GM23338 (cell line): ENCODE data around the gene FXYD6. TPM values are rescaled to one million over a fixed set of nuclear protein-coding genes. Genes with fewer than 3 reads are reported as not detected.

ENCODE experiments used
- ATAC-seq: fragments of 200-7000 bp; cut with Tn5 transposase; 3 replicates; pipeline ENCODE4 v1.9.1; 2020
- DNase-seq: peaks from one replicate; pipeline ENCODE4 v3.0.0-alpha.2; 2015; ENCODE audit warnings: low spot score
- H2AFZ ChIP-seq: fragments of 200-600 bp; sonication (generic); 2 replicates; pipeline ENCODE4 v1.8.0; 2016; ENCODE audit warnings: antibody characterized with exemption, mild to moderate bottlenecking, moderate library complexity
- H3F3A ChIP-seq: fragments of 200-600 bp; sonication (generic); replicated peaks from 2 replicates; pipeline ENCODE4 v1.8.0; 2017; ENCODE audit warnings: antibody characterized with exemption, mixed run types, low read depth
- H3K27ac ChIP-seq: fragments of 200-600 bp; sonication (generic); 2 replicates; pipeline ENCODE4 v1.6.1; 2016; ENCODE audit warnings: low read depth
- H3K27me3 ChIP-seq: fragments of 200-600 bp; sonication (generic); 2 replicates; pipeline ENCODE4 v1.8.0; 2016; ENCODE audit warnings: mild to moderate bottlenecking, mixed run types, moderate library complexity; ENCODE audit not compliant: insufficient read depth
- H3K36me3 ChIP-seq: fragments of 200-600 bp; sonication (generic); 2 replicates; pipeline ENCODE4 v1.8.0; 2016; ENCODE audit warnings: mild to moderate bottlenecking; ENCODE audit not compliant: insufficient read depth
- H3K4me1 ChIP-seq: fragments of 200-600 bp; sonication (generic); 2 replicates; pipeline ENCODE4 v1.8.0; 2016; ENCODE audit warnings: mild to moderate bottlenecking, moderate library complexity; ENCODE audit not compliant: insufficient read depth
- H3K4me2 ChIP-seq: fragments of 200-600 bp; sonication (generic); 2 replicates; pipeline ENCODE4 v1.7.1; 2017; ENCODE audit warnings: mixed run types
- H3K4me3 ChIP-seq: fragments of 200-600 bp; sonication (generic); 2 replicates; pipeline ENCODE4 v1.6.1; 2016; ENCODE audit warnings: mixed run types
- H3K79me2 ChIP-seq: fragments of 200-600 bp; sonication (generic); replicated peaks from 2 replicates; pipeline ENCODE4 v1.8.0; 2017; ENCODE audit warnings: mild to moderate bottlenecking; ENCODE audit not compliant: insufficient read depth
- H3K9me2 ChIP-seq: fragments of 200-600 bp; sonication (generic); 2 replicates; pipeline ENCODE4 v1.8.0; 2017; ENCODE audit not compliant: insufficient read depth
- H4K20me1 ChIP-seq: fragments of 200-600 bp; sonication (generic); replicated peaks from 2 replicates; pipeline ENCODE4 v1.8.0; 2017; ENCODE audit warnings: mild to moderate bottlenecking; ENCODE audit not compliant: insufficient read depth
- H3K27ac Mint-ChIP-seq: 2 replicates; pipeline ENCODE4 v1.8.0; 2020; ENCODE audit warnings: inconsistent platforms, mild to moderate bottlenecking, moderate library complexity, mixed read lengths
- H3K27me3 Mint-ChIP-seq: 3 replicates; pipeline ENCODE4 v1.8.0; 2022; ENCODE audit warnings: low read depth, mild to moderate bottlenecking, moderate library complexity, mixed read lengths, inconsistent platforms; ENCODE audit not compliant: insufficient read depth, poor library complexity
- H3K36me3 Mint-ChIP-seq: 3 replicates; pipeline ENCODE4 v1.8.0; 2021; ENCODE audit warnings: low read depth, mild to moderate bottlenecking, inconsistent platforms, moderate library complexity, mixed read lengths
- H3K4me1 Mint-ChIP-seq: 3 replicates; pipeline ENCODE4 v1.8.0; 2020; ENCODE audit warnings: mild to moderate bottlenecking, inconsistent platforms, mixed read lengths
- H3K4me3 Mint-ChIP-seq: 3 replicates; pipeline ENCODE4 v1.8.0; 2021; ENCODE audit warnings: moderate library complexity, mild to moderate bottlenecking, inconsistent platforms, mixed read lengths
- H3K9me3 Mint-ChIP-seq: 3 replicates; pipeline ENCODE4 v1.8.0; 2020; ENCODE audit warnings: moderate library complexity, mild to moderate bottlenecking, inconsistent platforms, mixed read lengths
- CREB1 ChIP-seq: fragments of 250-450 bp; sonication (Bioruptor Pico); IDR thresholded peaks from 2 replicates; pipeline ENCODE4 v1.5.0; 2020; ENCODE audit warnings: low read depth, mild to moderate bottlenecking, moderate library complexity
- CTCF ChIP-seq, 2 experiments: fragments of 200-600 bp in 1 of 2; sonication (generic) in 1 of 2; conservative IDR thresholded peaks; 2 replicates each; pipeline versions ENCODE4 v1.5.1 to v1.6.1; 2016 to 2017; ENCODE audit warnings: antibody characterized with exemption in 2 of 2, low read depth in 2 of 2, mild to moderate bottlenecking in 2 of 2, moderate library complexity in 1 of 2
- EZH2 ChIP-seq: fragments of 200-600 bp; sonication (generic); IDR thresholded peaks from one replicate; pipeline ENCODE4 v1.8.0; 2017; ENCODE audit warnings: antibody characterized with exemption, mild to moderate bottlenecking, low read depth; ENCODE audit not compliant: unreplicated experiment
- EZH2phosphoT487 ChIP-seq: fragments of 200-600 bp; sonication (generic); IDR thresholded peaks from one replicate; pipeline ENCODE4 v1.8.1; 2018; ENCODE audit warnings: antibody characterized with exemption; ENCODE audit not compliant: unreplicated experiment
- JUNB ChIP-seq: IDR thresholded peaks from one replicate; pipeline ENCODE4 v1.6.1; 2016; ENCODE audit warnings: antibody characterized with exemption; ENCODE audit not compliant: unreplicated experiment
- NANOG ChIP-seq: IDR thresholded peaks from 2 replicates; pipeline ENCODE4 v1.6.1; 2016; ENCODE audit warnings: antibody characterized with exemption, borderline replicate concordance
- POLR2AphosphoS5 ChIP-seq: IDR thresholded peaks from 2 replicates; pipeline ENCODE4 v1.6.1; 2016; ENCODE audit warnings: antibody characterized with exemption, low read depth
- ZNF114 ChIP-seq: fragments of 250-450 bp; sonication (Bioruptor Pico); IDR thresholded peaks from 2 replicates; pipeline ENCODE4 v1.5.0; 2020; ENCODE audit warnings: mild to moderate bottlenecking, moderate library complexity
- ZNF331 ChIP-seq: fragments of 250-450 bp; sonication (Bioruptor Pico); IDR thresholded peaks from 2 replicates; pipeline ENCODE4 v1.5.0; 2020; ENCODE audit warnings: low read depth, mild to moderate bottlenecking, moderate library complexity
- polyA plus RNA-seq: library from polyadenylated mRNA; unstranded; fragments of >200 nt; fragmentation: Nextera tagmentation; extraction: Ambion mirVana; gene quantifications from 2 replicates; pipeline ENCODE4 v1.2.1, GENCODE V29; 2016
- total RNA-seq: library from RNA; depleted of rRNA; stranded (reverse); fragments of >200 nt; shearing (Covaris generic); gene quantifications from 2 replicates; pipeline ENCODE4 v1.2.3, GENCODE V29; 2014
- TF ChIP-seq, protein P1 (sequence below): IDR thresholded peaks from one replicate; pipeline ENCODE4 v1.6.1; 2018; ENCODE audit warnings: antibody characterized with exemption; ENCODE audit not compliant: unreplicated experiment
- TF ChIP-seq, protein P2 (sequence below): IDR thresholded peaks from 2 replicates; pipeline ENCODE4 v1.6.1; 2016; ENCODE audit warnings: antibody characterized with exemption

FXYD6 gene
- total and polyA plus RNA-seq, 2 experiments from 2014 or later = 26.2 to 30.7 TPM

- H2AFZ ChIP-seq = no peak overlapping the region
- Mint-ChIP-seq H3K4me3 (no peak overlapping the region), H3K4me1 (peaks cover 21% of the 10 kb centered on the region), H3K27ac (no peak overlapping the region), H3K27me3 (peaks cover 43% of the 10 kb centered on the region), H3K9me3 (no peaks in the 10 kb centered on the region), H3K36me3 (no peaks in the 10 kb centered on the region)
- peaks cover 9% of the 10 kb centered on the region; the same call in 1 of the 2 replicates for H3K4me1 ChIP-seq
- no peaks in the 10 kb centered on the region for H3K36me3 ChIP-seq
- DNase-seq (no peak), ATAC-seq (no peak)
- H3F3A ChIP-seq = no peaks in the 10 kb centered on the region
- TF ChIP-seq ZNF114 (no peak), JUNB (no peak), EZH2phosphoT487 (no peak), POLR2AphosphoS5 (no peak), CREB1 (CRISPR knock-in tag) (no peak), EZH2 (no peak), ZNF331 (no peak), CTCF (conservative IDR thresholded peaks at IDR 0.05; ENCODE audit: low read depth in 2 of 2) (no peak), NANOG (no peak)
- TF ChIP-seq, protein P1, sequence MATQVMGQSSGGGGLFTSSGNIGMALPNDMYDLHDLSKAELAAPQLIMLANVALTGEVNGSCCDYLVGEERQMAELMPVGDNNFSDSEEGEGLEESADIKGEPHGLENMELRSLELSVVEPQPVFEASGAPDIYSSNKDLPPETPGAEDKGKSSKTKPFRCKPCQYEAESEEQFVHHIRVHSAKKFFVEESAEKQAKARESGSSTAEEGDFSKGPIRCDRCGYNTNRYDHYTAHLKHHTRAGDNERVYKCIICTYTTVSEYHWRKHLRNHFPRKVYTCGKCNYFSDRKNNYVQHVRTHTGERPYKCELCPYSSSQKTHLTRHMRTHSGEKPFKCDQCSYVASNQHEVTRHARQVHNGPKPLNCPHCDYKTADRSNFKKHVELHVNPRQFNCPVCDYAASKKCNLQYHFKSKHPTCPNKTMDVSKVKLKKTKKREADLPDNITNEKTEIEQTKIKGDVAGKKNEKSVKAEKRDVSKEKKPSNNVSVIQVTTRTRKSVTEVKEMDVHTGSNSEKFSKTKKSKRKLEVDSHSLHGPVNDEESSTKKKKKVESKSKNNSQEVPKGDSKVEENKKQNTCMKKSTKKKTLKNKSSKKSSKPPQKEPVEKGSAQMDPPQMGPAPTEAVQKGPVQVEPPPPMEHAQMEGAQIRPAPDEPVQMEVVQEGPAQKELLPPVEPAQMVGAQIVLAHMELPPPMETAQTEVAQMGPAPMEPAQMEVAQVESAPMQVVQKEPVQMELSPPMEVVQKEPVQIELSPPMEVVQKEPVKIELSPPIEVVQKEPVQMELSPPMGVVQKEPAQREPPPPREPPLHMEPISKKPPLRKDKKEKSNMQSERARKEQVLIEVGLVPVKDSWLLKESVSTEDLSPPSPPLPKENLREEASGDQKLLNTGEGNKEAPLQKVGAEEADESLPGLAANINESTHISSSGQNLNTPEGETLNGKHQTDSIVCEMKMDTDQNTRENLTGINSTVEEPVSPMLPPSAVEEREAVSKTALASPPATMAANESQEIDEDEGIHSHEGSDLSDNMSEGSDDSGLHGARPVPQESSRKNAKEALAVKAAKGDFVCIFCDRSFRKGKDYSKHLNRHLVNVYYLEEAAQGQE = no peak
- TF ChIP-seq, protein P2, sequence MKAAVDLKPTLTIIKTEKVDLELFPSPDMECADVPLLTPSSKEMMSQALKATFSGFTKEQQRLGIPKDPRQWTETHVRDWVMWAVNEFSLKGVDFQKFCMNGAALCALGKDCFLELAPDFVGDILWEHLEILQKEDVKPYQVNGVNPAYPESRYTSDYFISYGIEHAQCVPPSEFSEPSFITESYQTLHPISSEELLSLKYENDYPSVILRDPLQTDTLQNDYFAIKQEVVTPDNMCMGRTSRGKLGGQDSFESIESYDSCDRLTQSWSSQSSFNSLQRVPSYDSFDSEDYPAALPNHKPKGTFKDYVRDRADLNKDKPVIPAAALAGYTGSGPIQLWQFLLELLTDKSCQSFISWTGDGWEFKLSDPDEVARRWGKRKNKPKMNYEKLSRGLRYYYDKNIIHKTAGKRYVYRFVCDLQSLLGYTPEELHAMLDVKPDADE = no peak
- no peaks in the 10 kb centered on the region for H3K79me2 ChIP-seq
- no peak overlapping the region for H3K4me2 ChIP-seq
- H3K27ac ChIP-seq = no peak overlapping the region
- peaks cover 53% of the 10 kb centered on the region for H3K27me3 ChIP-seq
- no peaks in the 10 kb centered on the region for H3K9me2 ChIP-seq
- H3K4me3 ChIP-seq = no peak overlapping the region
- H4K20me1 ChIP-seq = no peaks in the 10 kb centered on the region
Observed at GRCh38 chr11:117799634-117800033, 76.8 kb downstream of the FXYD6 start.
